ENCODE data around the gene PPA1.

- TF ChIP-seq CTCF (conservative IDR thresholded peaks at IDR 0.05; ENCODE audit: low read depth, low read length), result no peak
- no peak for TF ChIP-seq EZH2 (IDR thresholded peaks at IDR 0.05; ENCODE audit: borderline replicate concordance, low read depth, low read length, poor library complexity, severe bottlenecking)
Measured at GRCh38 chr10:70233939-70234300, 691 bp upstream of the PPA1 start.

All from A673 (cell line).